Activated CD8-positive, alpha-beta memory T cell treated with anti-CD3 and anti-CD28 coated beads, Interleukin-2, amount 50 U/mL, for 48 hours (primary cell): ENCODE results near the gene NDRG2.

Experiments
- DNase-seq: peaks from one replicate; pipeline ENCODE4 v3.0.0-alpha.2; 2020

NDRG2 gene

DNA sequence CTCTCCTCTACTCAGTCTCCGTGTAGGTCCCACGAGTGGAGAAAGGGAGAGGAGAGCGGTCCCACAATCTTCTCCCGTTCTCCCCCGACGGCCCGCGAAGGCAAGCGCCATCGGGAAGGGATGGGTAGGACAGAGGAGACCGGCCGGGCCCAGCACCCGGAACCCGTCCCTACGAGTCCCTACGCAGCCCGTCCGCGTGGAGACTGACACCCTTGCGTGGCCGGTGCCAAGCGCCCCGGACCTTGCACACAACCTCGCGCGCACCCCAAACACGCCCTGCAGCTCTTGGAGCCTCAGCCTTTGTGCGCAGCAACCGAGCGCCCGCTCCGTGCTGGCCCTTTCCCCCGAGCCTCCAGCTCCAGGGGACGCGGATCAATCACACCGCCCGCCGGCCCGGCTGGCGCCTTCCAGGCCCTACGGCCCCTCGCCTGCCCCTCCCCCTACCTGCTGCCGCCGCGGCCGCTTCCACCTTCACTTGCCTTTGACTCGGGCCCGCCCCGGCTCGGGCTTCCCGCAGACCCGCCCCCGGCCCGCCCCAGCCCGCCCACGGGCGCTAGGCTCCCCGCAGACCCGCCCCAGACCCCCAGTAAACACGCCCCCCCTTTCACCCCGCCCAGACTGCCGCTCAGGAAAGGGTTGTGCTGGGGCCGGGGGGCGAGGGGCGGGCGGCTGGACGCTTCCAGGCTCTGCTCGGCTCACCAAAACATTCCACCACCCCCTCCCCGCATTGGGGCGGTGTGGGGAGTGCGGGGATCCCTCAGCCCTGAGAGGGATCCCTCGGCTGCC lies at the start of gene NDRG2:
TSS of gene NDRG2 (minus strand) at position 477 of the 786 bp plus-strand sequence. CDS start 1,746 bp downstream, outside the sequence.
- DNase-seq: peak; percentile 80

GRCh38 chr14:21073921-21074320 lies 49.1 kb upstream of the NDRG2 start:
- DNase-seq: no peak

DNA sequence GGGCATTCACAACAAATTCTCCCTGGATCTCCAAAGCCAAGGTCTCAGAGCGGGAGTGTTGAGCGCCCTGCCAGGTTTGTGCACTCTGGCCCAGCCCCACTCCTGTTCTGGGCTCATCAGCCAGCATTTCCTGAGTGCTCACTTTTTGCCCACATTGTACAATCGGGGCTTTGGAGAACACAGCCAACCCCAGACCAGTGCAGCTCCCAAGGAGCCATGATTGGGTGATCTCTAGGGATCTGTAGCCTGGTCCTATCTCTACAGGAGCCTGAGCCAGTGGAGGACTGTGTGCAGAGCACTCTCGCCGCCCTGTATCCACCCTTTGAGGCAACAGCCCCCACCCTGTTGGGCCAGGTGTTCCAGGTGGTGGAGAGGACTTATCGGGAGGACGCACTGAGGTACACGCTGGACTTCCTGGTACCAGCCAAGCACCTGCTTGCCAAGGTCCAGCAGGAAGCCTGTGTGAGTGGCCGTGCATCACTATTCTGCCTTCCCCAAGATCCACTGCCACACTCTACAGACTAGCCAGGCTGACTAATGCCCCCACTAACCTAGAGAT lies 48.0 kb upstream of the NDRG2 start:
- no peak for DNase-seq

GRCh38 chr14:21072031-21072473 lies 47.2 kb upstream of the NDRG2 start:
- no peak for DNase-seq

DNA sequence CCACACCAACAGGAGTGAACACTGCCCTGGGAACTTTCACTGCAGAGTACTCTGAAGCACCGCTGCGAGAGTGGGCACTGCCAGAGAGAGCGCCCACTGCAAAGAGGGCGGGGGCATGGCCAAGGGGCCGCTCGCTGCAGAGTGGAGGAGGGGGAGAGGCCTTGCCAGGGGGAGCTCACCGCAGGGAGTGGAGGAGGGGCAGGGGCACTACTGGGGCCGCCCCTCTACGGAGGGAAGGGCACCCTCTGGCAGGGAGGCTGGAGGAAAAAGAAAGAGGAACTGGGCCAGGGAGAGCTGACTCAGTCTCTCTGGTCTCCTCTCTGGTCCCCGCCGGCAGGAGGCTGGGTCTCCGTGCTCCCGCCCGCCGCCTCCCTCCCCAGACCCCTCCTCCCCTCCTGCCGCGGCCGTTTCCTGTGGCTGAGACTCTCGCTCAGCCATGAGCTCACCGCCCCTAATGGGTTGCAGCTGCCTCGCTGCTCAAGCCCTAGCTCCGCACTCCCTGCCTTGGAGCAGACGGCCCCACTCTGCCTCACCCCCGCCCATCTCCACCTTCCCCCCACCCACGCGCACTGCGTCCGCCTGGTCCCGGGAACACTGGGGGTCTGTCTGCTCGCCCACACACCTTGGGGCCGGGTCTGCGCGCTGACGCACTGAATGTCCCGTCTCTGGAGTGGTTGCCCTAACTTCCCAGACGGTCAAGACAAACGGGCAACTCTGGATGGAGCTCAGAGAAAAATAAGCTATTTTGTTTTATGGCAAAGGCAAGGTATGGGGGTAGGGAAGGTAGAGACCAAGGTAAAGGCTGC lies 46.6 kb upstream of the NDRG2 start:
- DNase-seq: peak; percentile 73

DNA sequence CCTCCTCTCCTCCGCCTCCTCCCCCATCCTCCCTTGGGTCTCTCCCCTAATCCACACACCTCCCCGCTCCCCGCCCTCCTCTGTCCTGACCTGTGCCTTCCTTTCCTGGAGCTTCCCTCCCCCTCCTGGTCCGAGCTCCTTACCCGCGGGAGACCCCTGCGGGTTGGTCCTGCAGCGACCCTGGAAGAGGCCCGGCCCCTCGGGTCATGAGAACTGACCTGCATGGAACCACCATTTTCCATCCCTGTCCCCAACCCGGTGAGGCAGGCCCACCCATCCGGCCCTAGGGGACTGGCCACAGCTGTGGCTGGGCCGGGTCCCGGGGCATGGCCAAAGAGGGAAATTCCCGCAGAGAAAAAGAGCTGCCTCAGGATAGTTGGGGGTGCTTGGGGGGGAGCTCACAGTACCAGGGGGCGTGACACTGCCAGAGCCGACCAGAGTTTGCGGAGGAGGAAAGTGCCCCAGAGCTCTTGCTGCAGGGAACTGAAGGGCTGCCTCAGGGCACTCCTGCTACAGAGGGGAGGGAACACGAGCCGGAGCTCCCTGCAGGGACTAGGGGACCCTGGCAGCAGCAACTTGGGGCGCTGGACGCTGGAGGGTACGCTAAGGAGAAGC lies 45.9 kb upstream of the NDRG2 start:
- no peak for DNase-seq

DNA sequence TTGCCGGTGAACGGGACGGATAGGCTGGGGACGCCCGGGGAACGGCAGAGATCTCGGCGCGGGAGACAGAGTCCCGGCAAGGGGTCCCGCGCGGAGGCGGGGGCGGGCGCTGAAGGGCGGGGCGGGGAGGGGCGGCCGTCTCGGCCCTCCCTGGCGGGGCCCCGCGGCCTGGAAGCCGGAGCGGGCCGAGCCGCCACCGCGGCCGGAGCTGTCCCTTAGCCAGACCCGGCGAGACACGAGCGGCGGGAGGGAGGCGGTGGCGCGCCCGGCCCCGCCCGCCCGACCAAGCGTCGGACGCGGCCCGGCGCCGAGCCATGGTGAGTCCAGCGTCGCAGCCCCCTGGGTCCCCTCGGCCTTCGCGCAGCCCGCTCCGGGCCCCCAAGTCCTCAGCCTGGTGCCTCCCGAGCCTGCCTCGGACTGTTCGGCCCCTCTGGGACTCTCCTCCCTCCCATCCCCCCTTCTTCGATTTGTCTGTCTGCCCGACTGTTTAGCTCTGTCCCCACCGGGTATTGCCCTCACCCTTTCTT lies 45.3 kb upstream of the NDRG2 start, which contains the start of gene ARHGEF40:
TSS of gene ARHGEF40 (plus strand) at position 222 of the 527 bp plus-strand sequence. CDS start at position 315, 93 bp downstream.
- DNase-seq: no peak

- no peak for DNase-seq
Observed at GRCh38 chr14:21069388-21070082, 44.7 kb upstream of the NDRG2 start.

DNA sequence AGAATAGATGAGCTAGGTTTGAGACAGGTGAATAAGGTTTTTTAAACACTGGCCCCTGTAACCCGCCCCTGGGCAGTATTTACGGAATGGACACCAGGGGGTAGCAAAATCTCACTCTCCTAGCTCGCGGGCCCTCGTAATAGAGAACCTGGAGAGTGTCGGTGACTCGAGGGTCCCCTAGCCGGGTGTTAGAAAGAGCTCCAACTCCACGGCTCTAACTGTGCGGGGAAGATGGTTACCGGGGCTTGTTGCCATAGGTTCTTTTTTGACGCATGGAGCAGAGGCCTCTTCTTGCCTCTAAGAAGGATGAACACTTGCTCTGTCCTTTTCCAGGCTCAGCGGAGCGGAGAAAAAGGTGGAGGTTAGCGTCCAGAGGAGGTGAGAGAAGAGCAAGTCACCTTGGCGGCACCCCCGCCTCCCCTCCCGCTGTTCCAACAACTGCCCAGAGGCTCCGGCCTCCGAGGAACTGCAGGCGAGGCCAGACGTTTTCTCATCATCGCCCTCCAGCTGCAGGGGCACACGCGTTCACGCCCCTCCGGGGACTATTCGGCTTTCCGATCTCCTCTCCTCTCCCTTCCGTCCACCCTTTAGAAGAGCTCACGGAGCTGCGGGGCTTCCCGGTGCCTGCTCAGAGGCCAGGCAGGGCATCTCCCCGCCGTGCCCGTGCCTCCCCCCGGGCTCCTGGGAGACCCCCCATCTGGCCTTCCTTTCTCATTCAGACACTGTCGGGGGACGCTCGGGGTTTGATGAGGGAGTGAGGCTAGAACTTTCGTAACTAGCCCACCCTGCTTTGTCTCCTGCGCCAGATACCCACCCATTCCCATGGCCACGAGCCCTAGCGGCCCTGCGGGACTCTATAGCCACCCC lies 43.9 kb upstream of the NDRG2 start:
- DNase-seq: peak; percentile 69

DNA sequence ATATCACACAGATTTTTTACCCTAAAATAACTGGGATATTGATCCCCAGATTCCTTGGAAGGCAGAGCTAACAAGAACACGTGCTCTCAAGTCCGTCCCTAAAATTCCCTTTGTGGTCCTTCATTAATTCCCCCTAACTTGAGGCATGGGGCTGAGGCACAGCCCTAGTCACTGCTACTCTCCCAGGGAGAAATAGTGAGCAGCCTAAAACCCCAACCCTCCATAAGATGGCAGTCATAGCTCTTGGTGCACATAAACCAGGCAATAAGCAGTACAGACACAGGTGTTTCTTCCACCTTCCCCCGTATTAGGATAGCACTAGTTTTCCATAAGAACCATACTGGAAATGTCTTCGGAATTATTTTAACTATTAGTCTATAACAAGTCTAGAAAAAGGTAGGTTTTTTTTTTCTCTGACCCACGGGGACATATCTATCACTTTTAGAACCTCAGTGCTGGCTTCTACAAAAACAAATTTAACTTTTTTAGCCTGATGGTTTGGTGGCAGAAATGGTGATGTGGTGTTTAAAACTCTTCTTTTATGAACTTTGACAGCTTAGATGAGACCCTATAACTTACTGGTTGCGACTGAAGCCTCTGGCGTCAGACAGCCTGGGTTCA lies 42.1 kb upstream of the NDRG2 start:
- no peak for DNase-seq

DNA sequence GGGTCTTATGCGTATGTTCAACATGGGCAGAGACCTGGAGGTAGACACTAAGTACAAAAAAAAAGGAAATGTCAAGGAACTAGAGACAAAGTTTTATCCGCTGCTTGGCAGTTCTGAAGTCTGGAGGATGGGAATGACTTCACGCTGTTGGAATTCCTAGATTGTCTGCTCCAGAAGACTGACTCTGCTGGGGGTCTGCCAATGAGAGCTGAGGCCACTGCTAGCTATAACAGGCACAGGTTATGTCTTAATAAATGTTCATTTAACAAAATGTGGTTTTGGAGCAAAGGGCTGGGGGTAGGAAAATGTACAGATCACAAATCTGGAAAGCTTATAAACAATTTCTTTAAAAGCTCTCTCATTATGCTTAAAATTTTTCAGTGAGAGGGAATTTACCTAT lies 38.6 kb upstream of the NDRG2 start:
- no peak for DNase-seq

DNA sequence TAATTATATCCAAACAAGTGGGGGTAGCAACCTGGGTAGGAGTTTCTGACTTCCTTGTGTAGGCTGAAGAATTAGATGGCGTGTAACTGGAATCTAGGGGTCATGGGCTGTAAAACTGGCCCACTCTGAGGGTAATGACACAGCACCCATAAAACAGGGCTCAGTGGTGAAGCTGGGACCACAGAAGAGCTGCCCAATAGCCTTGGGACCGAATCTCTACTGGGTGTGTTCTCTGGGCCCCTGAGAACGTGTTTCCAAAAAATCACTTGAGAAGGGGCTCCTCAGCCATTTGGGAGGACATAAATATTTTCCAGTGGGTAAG lies 36.4 kb upstream of the NDRG2 start:
- DNase-seq: no peak

DNA sequence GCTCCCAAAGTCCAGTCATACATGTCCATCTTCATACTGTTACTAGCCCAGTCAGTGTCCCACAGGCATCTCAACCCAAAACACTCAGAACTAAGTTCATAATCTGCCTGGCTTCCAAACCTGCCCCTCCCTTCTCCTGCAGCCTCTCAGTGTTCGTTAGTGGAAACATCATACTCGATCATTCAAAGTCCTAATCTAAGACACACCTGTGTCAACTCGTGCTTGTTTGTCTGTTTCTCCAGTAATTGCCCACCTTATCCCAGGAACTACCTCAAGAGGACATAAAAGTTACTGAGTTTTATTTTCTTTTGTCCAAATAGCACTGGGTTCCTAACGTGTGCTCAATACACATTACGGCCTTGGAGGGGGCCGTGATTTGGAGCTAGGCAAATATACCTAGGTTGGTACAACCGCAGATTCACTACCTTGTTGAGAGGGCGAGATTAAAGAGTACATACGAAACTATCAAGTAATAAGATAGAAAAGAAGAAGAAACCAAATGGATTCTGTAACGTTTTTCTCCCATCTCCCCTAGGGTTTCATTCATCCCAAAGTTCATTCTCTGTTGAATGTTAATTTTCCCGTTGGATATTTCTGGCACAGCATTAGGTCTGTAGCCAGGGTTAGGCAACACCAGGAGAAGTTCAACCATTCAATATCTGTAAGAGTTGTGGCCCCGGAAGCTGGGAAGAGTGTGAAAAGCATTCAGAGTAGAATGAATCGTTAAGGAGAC lies 35.9 kb upstream of the NDRG2 start:
- DNase-seq: no peak

DNA sequence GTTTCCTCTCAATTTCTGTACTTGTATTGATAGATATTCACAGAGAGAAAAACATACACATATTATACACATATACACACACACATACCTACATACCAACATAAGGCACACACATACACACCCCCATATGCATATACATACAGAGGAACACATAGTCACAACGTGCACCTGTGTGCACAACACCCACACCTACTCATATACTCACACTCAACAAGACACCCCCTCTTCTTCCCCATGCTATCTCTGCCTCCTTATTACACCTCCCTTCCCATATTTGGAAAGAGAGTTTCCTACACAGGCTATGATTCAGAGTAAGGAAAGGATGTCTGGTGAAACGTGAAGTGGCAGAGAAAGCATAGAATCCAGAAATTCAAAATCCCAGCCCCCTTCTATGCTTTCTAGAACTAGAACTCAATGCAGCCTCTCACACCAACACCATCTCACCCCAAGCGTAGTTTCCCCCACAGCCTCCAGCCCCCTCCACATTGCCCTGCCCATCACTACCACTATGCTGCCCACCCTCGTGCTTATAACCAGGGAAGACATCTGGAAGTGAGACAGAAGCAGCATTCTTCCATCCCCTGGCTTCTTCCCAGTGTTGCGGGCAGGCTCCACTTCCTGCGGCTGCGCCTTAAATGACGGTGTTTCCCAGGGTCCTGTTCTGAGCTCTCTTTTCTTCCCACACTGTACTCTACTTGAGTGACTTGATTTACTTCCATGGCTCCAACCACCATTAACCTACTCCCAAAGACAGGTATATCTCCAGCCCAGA lies 35.2 kb upstream of the NDRG2 start:
- DNase-seq: no peak

- no peak for DNase-seq
Observed at GRCh38 chr14:21058903-21059302, 34.0 kb upstream of the NDRG2 start.

DNA sequence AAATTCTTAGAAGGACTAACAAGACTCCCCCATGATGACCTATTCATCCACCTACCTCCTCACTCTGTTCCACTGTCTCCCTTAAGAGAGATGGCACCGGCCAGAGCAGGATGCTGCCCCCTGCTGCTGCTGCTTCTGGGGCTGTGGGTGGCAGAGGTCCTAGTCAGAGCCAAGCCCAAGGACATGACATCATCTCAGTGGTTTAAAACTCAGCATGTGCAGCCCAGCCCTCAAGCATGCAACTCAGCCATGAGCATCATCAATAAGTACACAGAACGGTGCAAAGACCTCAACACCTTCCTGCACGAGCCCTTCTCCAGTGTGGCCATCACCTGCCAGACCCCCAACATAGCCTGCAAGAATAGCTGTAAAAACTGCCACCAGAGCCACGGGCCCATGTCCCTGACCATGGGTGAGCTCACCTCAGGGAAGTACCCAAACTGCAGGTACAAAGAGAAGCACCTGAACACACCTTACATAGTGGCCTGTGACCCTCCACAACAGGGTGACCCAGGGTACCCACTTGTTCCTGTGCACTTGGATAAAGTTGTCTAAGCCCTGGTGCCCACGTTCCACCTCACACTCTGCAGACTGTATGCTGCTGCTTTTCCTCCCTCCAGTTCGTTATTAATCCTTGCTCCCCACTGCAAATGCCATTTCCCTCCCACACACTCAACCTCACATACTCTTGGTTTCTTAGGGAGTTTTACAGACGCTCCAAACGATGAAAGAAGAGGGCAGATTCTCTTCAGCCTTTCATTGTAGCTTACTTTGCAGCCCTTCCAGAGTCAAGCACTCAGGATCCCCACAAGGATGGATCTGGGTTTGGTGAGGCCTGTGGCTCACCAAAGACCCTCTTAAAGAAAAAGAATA lies 33.2 kb upstream of the NDRG2 start, which contains the start of gene RNASE8:
TSS of gene RNASE8 (plus strand) at position 20 of the 873 bp plus-strand sequence. CDS start at position 91, 71 bp downstream.
- DNase-seq: no peak

DNA sequence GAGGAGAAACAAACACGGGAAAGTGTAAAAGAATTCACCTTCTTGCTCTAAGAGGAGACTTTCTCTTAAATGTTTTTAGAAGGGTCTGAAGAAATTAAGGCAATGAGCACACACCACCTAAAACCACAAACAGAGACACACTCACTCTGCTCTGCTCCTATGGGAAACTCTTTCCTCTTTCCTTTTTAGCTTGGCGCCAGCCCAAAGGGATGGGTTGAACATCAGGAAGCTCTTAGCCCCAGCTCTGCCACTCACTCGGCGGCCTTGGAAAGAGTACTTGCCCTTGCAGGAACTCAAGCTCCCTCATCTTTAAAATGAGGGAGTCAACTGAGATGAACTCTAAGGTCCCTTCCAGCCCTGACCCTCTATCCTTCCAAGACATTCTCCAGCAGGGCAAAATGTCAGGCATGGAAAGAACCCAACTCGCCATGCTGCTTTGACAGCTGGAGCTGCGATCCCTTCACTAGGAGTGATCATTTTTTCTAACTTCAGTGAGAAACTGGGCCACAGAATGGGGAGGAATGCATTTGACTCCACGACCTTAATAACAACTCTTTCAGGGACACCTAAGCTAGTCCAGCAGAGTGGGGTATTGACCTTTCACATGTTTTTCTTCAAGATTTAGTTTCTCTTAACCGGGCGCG lies 31.8 kb upstream of the NDRG2 start:
- DNase-seq: no peak
